Lung (tissue), 16 donors: ENCODE data around the gene RBM24. TPM values are rescaled to one million over a fixed set of nuclear protein-coding genes. Genes with fewer than 3 reads are reported as not detected.

Experiments used
- ATAC-seq: fragments of 200-7000 bp; cut with Tn5 transposase; one replicate; pipeline ENCODE4 v1.9.1; 2020; ENCODE audit warnings: moderate number of reproducible peaks; ENCODE audit not compliant: insufficient read depth, low FRiP score
- DNase-seq, 3 donors: peaks; one replicate each; pipeline ENCODE4 v3.0.0-alpha.2; 2013 to 2017
- H3K27ac ChIP-seq, 2 donors: one replicate each; pipeline ENCODE4 v1.5.1; 2013; ENCODE audit warnings: mild to moderate bottlenecking in 2 of 2, moderate library complexity in 2 of 2, control low read depth in 1 of 2, inconsistent platforms in 1 of 2, low read depth in 1 of 2, low read length in 1 of 2
- H3K27me3 ChIP-seq, 3 donors: one replicate each; pipeline ENCODE4 v1.5.1; 2013; ENCODE audit warnings: low read length in 2 of 3; ENCODE audit not compliant: control insufficient read depth in 3 of 3, insufficient read depth in 3 of 3
- H3K36me3 ChIP-seq, 4 donors: one replicate each; pipeline ENCODE4 v1.5.1; 2013; ENCODE audit warnings: low read length in 4 of 4, mild to moderate bottlenecking in 1 of 4, moderate library complexity in 1 of 4; ENCODE audit not compliant: control insufficient read depth in 4 of 4, insufficient read depth in 4 of 4
- H3K4me1 ChIP-seq, 5 donors: one replicate each; pipeline ENCODE4 v1.5.1; 2013; ENCODE audit warnings: low read length in 5 of 5, mild to moderate bottlenecking in 2 of 5, moderate library complexity in 1 of 5; ENCODE audit not compliant: control insufficient read depth in 5 of 5, insufficient read depth in 5 of 5
- H3K4me3 ChIP-seq: one replicate; pipeline ENCODE4 v1.5.1; 2013; ENCODE audit warnings: mild to moderate bottlenecking, control low read depth, moderate library complexity
- H3K9ac ChIP-seq, 2 donors: one replicate each; pipeline ENCODE4 v1.5.1; 2013; ENCODE audit warnings: low read length in 2 of 2, control low read depth in 1 of 2; ENCODE audit not compliant: insufficient read depth in 1 of 2
- H3K9me3 ChIP-seq, 4 donors: one replicate each; pipeline ENCODE4 v1.5.1; 2013; ENCODE audit warnings: low read length in 3 of 4, mild to moderate bottlenecking in 1 of 4, moderate library complexity in 1 of 4; ENCODE audit not compliant: control insufficient read depth in 4 of 4, insufficient read depth in 3 of 4
- CTCF ChIP-seq: IDR thresholded peaks from 2 replicates; pipeline ENCODE4 v1.5.1; 2012; ENCODE audit warnings: mild to moderate bottlenecking; ENCODE audit errors: control extremely low read depth, extremely low read depth
- WGBS, 2 donors: extraction: QIAGEN DNeasy Blood & Tissue Kit; methylation state at CpG; one replicate each; pipeline ENCODE4 v1.1.7; 2013; 5-methylcytosine and 5-hydroxymethylcytosine counted together
- long read RNA-seq, 5 donors: transcript quantifications; one replicate each; lab custom pipeline, GENCODE V29; 2026
- polyA plus RNA-seq, 2 donors: library from polyadenylated mRNA; stranded (reverse); fragments of 200-250 nt; gene quantifications; one replicate each; pipeline ENCODE4 v1.2.1, GENCODE V29; 2013
- total RNA-seq, 2 donors: library from RNA; depleted of rRNA in 1 of 2; stranded (reverse); fragments of >200 nt in 1 of 2; gene quantifications; one replicate each; pipeline ENCODE4 v1.2.1, GENCODE V29; 2014 to 2021
- donor health status: control.
- donor health status: control.
- donor health status: Bipolar disorder and iron deficiency.
- donor health status: healthy.
- donor health status: DM: yes; HTN: yes; CAD: no.

The RBM24 gene
- total RNA-seq, result 1 to 10 TPM; 1.9 to 3.0 TPM
- polyA plus RNA-seq, result 1 to 10 TPM; 1.1 to 1.7 TPM
- long read RNA-seq, donor 1, partial matches to known transcripts, result 0 of 1 reads
- long read RNA-seq, donor 1, other reads (novel, unspliced or antisense), result 0 of 1 reads
- long read RNA-seq, donor 2, partial matches to known transcripts, result 0 of 1 reads
- long read RNA-seq, donor 2, other reads (novel, unspliced or antisense), result 0 of 1 reads
- long read RNA-seq, donor 3, partial matches to known transcripts, result 0 of 1 reads
- long read RNA-seq, donor 3, other reads (novel, unspliced or antisense), result 0 of 1 reads
- long read RNA-seq, donor 4, result 0 reads
- long read RNA-seq, donor 5, partial matches to known transcripts, result 0 of 2 reads
- long read RNA-seq, donor 5, other reads (novel, unspliced or antisense), result 0 of 2 reads

- WGBS, 2 donors, result 0 to 1% methylated on average over 33 to 46 of the region's 46 CpGs
- H3K27me3 ChIP-seq, result peaks cover 0 to 16% (median 0%) of the 10 kb centered on the region in 3 donors
Observed at GRCh38 chr6:17281100-17281496, at the start of gene RBM24. Gene RBM24, plus strand, starts transcription at chr6:17281361. Its CDS starts 221 bp downstream, at chr6:17281582.

GRCh38 chr6:17233531-17233930, 47.6 kb upstream of the RBM24 start:
- Histone ChIP-seq H3K36me3 (no peaks in the 10 kb centered on the region), H3K9me3 (no peaks in the 10 kb centered on the region), H3K4me1 (no peaks in the 10 kb centered on the region), H3K27me3 (no peaks in the 10 kb centered on the region), H3K9ac (no peak overlapping the region), H3K27ac (no peak overlapping the region), H3K4me3 (no peak overlapping the region)
- WGBS, 2 donors, result 85 to 86% methylated on average over 2 of the region's 2 CpGs
- TF ChIP-seq CTCF, result no peak
- no peak for ATAC-seq
- DNase-seq, result no peak

More at GRCh38 chr6:17281100-17281496, at the start of gene RBM24:
- Histone ChIP-seq H3K9me3 (no peaks in the 10 kb centered on the region), H3K27ac (peak within 1 kb of the TSS; percentile 38 to 97), H3K4me1 (peaks cover 0 to 12% (median 6%) of the 10 kb centered on the region in 5 donors), H3K9ac (peak within 1 kb of the TSS; percentile 47 to 72), H3K36me3 (peaks cover 0 to 5% (median 2%) of the 10 kb centered on the region in 4 donors), H3K4me3 (peak within 1 kb of the TSS; percentile 32)
- peak; percentile 86 to 88 (median 87) for DNase-seq
- peak; percentile 43 for ATAC-seq
- no peak for TF ChIP-seq CTCF

GRCh38 chr6:17237246-17237645, 43.9 kb upstream of the RBM24 start:
- WGBS, 2 donors, result 93 to 99% methylated on average over 2 of the region's 2 CpGs

More at GRCh38 chr6:17237246-17237645, 43.9 kb upstream of the RBM24 start:
- no peaks in the 10 kb centered on the region for H3K36me3 ChIP-seq
- no peak overlapping the region for H3K4me3 ChIP-seq
- H3K4me1 ChIP-seq, result no peaks in the 10 kb centered on the region
- TF ChIP-seq CTCF, result no peak
- no peak for DNase-seq
- no peaks in the 10 kb centered on the region for H3K27me3 ChIP-seq
- no peak for ATAC-seq
- peaks cover 0 to 5% (median under 1%) of the 10 kb centered on the region in 4 donors for H3K9me3 ChIP-seq
- H3K9ac ChIP-seq, result no peak overlapping the region
- H3K27ac ChIP-seq, result no peak overlapping the region
